OCI-LY7 (cell line): ENCODE data around the gene PARD3B. TPM values are rescaled to one million over a fixed set of nuclear protein-coding genes. Genes with fewer than 3 reads are reported as not detected.

ENCODE experiments used
- BruUV-seq: library from RNA; stranded (reverse); fragments of 400-500 nt; replicated peaks from 2 replicates; lab custom pipeline; 2021; lab: Mats Ljungman, UMichigan
- CTCF ChIA-PET: fragments of 300-600 bp; sonication (Branson Sonifier 250); formaldehyde crosslinking; loops from one replicate; lab custom pipeline; 2022; ENCODE audit warnings: antibody characterized with exemption; ENCODE audit not compliant: unreplicated experiment; lab: Charles Lee
- POLR2A ChIA-PET: fragments of 300-600 bp; sonication (Branson Sonifier 250); formaldehyde crosslinking; loops from one replicate; lab custom pipeline; 2022; ENCODE audit warnings: antibody characterized with exemption; lab: Charles Lee
- DNase-seq: peaks from one replicate; pipeline ENCODE4 v3.0.0-alpha.2; 2015; ENCODE audit warnings: low spot score
- H2AFZ ChIP-seq: fragments of 200-600 bp; sonication (generic), shearing (Covaris generic); 2 replicates; pipeline ENCODE4 v1.6.1; 2014; ENCODE audit warnings: mild to moderate bottlenecking, antibody characterized with exemption, low read length, moderate library complexity
- H3K27ac ChIP-seq: fragments of 200-600 bp; sonication (generic); 2 replicates; pipeline ENCODE4 v1.5.1; 2014; ENCODE audit warnings: mixed run types, low read depth, mild to moderate bottlenecking, moderate library complexity, low read length, inconsistent platforms; ENCODE audit not compliant: poor library complexity, severe bottlenecking
- H3K36me3 ChIP-seq: fragments of 200-600 bp; sonication (generic); 2 replicates; pipeline ENCODE4 v1.6.1; 2014; ENCODE audit warnings: mild to moderate bottlenecking, antibody characterized with exemption, low read length, moderate library complexity, mixed read lengths; ENCODE audit not compliant: insufficient read depth
- H3K4me1 ChIP-seq: fragments of 200-600 bp; sonication (generic); 2 replicates; pipeline ENCODE4 v1.5.1; 2014; ENCODE audit warnings: mild to moderate bottlenecking, low read length; ENCODE audit not compliant: insufficient read depth, poor library complexity, severe bottlenecking
- H3K4me2 ChIP-seq: fragments of 200-600 bp; sonication (generic); 2 replicates; pipeline ENCODE4 v1.6.1; 2014; ENCODE audit warnings: mild to moderate bottlenecking, low read length
- H3K4me3 ChIP-seq: fragments of 200-600 bp; sonication (generic); 2 replicates; pipeline ENCODE4 v1.5.1; 2014; ENCODE audit warnings: mild to moderate bottlenecking, low read depth, low read length; ENCODE audit not compliant: poor library complexity, severe bottlenecking
- H3K79me2 ChIP-seq: fragments of 200-600 bp; sonication (generic); 2 replicates; pipeline ENCODE4 v1.6.1; 2016; ENCODE audit warnings: low read depth, mild to moderate bottlenecking, low read length, moderate library complexity, mixed read lengths; ENCODE audit not compliant: insufficient read depth
- H3K9me2 ChIP-seq: fragments of 200-600 bp; sonication (generic); 2 replicates; pipeline ENCODE4 v1.6.1; 2016; ENCODE audit warnings: mild to moderate bottlenecking, low read length, mixed read lengths; ENCODE audit not compliant: insufficient read depth
- H3K9me3 ChIP-seq: fragments of 200-600 bp; sonication (generic); 2 replicates; pipeline ENCODE4 v1.6.1; 2014; ENCODE audit warnings: mild to moderate bottlenecking, mixed run types, low read length, mixed read lengths
- H4K20me1 ChIP-seq: fragments of 200-600 bp; sonication (generic); 2 replicates; pipeline ENCODE4 v1.6.1; 2014; ENCODE audit warnings: mild to moderate bottlenecking, antibody characterized with exemption, low read length, moderate library complexity, mixed read lengths; ENCODE audit not compliant: insufficient read depth
- EZH2phosphoT487 ChIP-seq: fragments of 200-600 bp; sonication (generic); IDR thresholded peaks from 2 replicates; pipeline ENCODE4 v1.6.1; 2018; ENCODE audit warnings: low read depth, borderline replicate concordance, mild to moderate bottlenecking, mixed run types, antibody characterized with exemption, low read length, moderate library complexity, mixed read lengths
- intact Hi-C: fragments of 100-400 bp; cut with micrococcal nuclease; formaldehyde crosslinking; loops from one replicate; pipeline ENCODE4 v1.10.0; 2022; ENCODE audit not compliant: unreplicated experiment
- total RNA-seq, 2 experiments: library from RNA; depleted of rRNA in 1 of 2; stranded (reverse); fragments of >200 nt in 1 of 2; shearing (Covaris generic) in 1 of 2; gene quantifications; 2 replicates each; pipeline ENCODE4 v1.2.3, GENCODE V29; 2014 to 2022
- TF ChIP-seq, protein P1 (sequence below): fragments of 200-600 bp; sonication (generic); conservative IDR thresholded peaks from 2 replicates; pipeline ENCODE4 v1.5.1; 2014; ENCODE audit warnings: mild to moderate bottlenecking, antibody characterized with exemption, low read length, moderate library complexity, mixed read lengths

The PARD3B gene
- total RNA-seq, 2 experiments from 2014 or later, result not detected

GRCh38 chr2:205210494-205210893 lies 665.2 kb downstream of the PARD3B start:
- no TSS peak for BruUV-seq
- Histone ChIP-seq H3K4me1 (no peaks in the 10 kb centered on the region), H3K27ac (no peak overlapping the region), H3K79me2 (no peaks in the 10 kb centered on the region), H3K9me2 (no peaks in the 10 kb centered on the region), H2AFZ (no peak overlapping the region), H3K9me3 (no peaks in the 10 kb centered on the region), H4K20me1 (no peaks in the 10 kb centered on the region), H3K4me2 (no peak overlapping the region), H3K36me3 (no peaks in the 10 kb centered on the region), H3K4me3 (no peak overlapping the region)
- no peak for DNase-seq
- ChIA-PET CTCF (no interaction called here), POLR2A (no interaction called here)
- intact Hi-C loops, result no loop called here
- no peak for TF ChIP-seq EZH2phosphoT487
- TF ChIP-seq, protein P1, sequence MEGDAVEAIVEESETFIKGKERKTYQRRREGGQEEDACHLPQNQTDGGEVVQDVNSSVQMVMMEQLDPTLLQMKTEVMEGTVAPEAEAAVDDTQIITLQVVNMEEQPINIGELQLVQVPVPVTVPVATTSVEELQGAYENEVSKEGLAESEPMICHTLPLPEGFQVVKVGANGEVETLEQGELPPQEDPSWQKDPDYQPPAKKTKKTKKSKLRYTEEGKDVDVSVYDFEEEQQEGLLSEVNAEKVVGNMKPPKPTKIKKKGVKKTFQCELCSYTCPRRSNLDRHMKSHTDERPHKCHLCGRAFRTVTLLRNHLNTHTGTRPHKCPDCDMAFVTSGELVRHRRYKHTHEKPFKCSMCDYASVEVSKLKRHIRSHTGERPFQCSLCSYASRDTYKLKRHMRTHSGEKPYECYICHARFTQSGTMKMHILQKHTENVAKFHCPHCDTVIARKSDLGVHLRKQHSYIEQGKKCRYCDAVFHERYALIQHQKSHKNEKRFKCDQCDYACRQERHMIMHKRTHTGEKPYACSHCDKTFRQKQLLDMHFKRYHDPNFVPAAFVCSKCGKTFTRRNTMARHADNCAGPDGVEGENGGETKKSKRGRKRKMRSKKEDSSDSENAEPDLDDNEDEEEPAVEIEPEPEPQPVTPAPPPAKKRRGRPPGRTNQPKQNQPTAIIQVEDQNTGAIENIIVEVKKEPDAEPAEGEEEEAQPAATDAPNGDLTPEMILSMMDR, result no peak

- no TSS peak for BruUV-seq
- no peak overlapping the region for H2AFZ ChIP-seq
- intact Hi-C loops, result no loop called here
These were observed 667.1 kb downstream of the PARD3B start for GRCh38 chr2:205212357-205212756.

DNA sequence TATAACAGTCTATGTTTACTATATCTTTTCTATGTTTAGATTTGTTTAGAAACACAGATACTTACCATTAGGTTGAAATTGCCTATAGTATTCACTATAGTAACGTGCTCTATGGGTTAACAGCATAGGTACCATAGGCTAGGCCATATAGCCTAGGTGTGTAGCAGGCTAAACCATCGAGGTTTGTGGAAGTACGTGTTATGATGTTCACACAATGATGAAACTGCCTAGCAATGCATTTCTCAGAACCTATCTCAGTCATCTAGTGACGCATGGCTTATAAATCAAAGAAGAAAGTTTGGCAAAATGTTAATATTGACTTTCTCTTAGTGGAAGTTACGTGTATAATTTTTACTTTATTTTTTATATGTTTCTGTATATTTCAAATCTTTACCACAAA lies 670.8 kb downstream of the PARD3B start:
- intact Hi-C loops, result no loop called here
- CTCF ChIA-PET, result no interaction called here
- Histone ChIP-seq H3K9me2 (no peaks in the 10 kb centered on the region), H3K4me1 (no peaks in the 10 kb centered on the region), H3K36me3 (no peaks in the 10 kb centered on the region), H4K20me1 (no peaks in the 10 kb centered on the region), H3K4me2 (no peak overlapping the region), H2AFZ (no peak overlapping the region), H3K27ac (no peak overlapping the region), H3K9me3 (no peaks in the 10 kb centered on the region), H3K4me3 (no peak overlapping the region), H3K79me2 (no peaks in the 10 kb centered on the region)
- TF ChIP-seq, protein P1, result no peak
- no peak for TF ChIP-seq EZH2phosphoT487
- POLR2A ChIA-PET, result no interaction called here
- no TSS peak for BruUV-seq
- no peak for DNase-seq

More at GRCh38 chr2:205212357-205212756, 667.1 kb downstream of the PARD3B start:
- Histone ChIP-seq H3K27ac (no peak overlapping the region), H3K9me3 (no peaks in the 10 kb centered on the region), H3K4me1 (no peaks in the 10 kb centered on the region), H3K79me2 (no peaks in the 10 kb centered on the region), H3K36me3 (no peaks in the 10 kb centered on the region), H3K4me2 (no peak overlapping the region), H4K20me1 (no peaks in the 10 kb centered on the region), H3K9me2 (no peaks in the 10 kb centered on the region), H3K4me3 (no peak overlapping the region)
- DNase-seq, result no peak
- CTCF ChIA-PET, result no interaction called here
- TF ChIP-seq, protein P1, result no peak
- TF ChIP-seq EZH2phosphoT487, result no peak
- POLR2A ChIA-PET, result no interaction called here
